NCI-H1930 (cell line): ENCODE data around the gene BCL2L11.
"Not testable (repeated sequence)": the region's sequence is repeated elsewhere in the genome, so short reads cannot be mapped to it uniquely, and the experiment has no call there.

ENCODE experiments used
- DNase-seq, 2 experiments: peaks; one replicate each; lab custom pipeline; 2025; lab: John Stamatoyannopoulos, UW

Gene BCL2L11, protein sequence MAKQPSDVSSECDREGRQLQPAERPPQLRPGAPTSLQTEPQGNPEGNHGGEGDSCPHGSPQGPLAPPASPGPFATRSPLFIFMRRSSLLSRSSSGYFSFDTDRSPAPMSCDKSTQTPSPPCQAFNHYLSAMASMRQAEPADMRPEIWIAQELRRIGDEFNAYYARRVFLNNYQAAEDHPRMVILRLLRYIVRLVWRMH

DNA sequence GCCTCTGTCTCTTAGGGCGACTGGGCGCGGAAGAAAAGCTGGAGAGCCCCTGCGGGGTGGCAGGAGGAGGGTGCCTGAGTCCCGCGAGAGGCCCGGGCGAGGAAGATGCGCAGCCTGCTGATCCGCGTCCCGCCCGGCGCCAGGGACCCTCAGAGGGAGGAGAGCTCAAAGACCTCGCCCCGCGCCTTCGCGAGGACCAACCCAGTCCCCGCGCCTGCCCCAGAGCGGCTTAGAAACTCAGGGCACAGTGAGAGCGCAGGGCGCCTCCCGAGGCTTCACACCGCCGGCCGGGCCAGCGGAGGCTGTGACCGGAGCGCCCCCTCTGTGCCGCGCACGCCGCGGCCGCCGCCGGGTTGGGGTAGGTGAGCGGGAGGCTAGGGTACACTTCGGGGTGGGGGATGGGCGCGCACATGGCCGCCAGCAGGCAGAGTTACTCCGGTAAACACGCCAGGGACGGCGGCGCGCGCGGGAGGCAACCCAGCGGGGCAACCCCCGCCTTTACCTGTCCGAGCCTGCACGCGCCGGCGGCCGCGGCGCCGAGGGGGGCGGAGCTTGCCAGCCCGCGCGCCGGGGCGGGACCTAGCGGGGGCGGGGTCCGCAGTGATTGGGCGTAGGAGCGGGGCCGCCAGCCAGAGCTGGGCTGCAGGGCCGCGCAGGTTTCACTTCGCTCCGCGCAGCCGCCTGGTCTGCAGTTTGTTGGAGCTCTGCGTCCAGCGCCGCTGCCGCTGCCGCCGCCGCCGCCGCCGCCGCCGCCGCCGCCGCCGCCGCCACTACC lies at the start of gene BCL2L11:
TSS of gene BCL2L11 (plus strand) at position 662 of the 775 bp plus-strand sequence. CDS start 2,832 bp downstream, outside the sequence.
- DNase-seq = peak; percentile 90 to 96

DNA sequence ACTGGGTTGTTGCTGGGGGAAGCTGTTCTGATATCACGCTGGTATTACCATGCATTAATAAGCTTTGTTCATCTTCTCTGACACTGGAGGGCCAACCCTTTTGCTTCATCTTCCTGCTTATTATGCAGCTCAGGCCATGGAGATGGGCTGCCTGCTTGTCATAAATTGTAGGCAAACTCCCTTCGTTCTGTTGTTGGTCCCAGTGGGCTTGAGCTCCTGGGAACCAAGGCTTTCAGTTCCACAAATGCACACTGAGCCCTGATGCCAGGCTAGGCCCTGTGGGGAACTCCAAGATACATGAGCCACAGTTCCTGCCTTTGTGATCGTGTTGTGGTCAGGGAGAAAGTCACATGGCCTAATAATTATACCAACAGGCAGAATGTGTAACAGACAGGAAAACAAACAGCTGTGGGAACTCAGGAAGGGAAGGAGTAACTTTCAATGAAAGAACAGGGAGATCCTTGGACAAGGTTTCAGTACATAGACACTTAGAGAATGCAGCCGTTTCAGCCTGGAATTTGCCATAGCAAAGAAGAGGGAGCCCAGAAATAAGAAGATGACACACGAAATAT lies 49.0 kb upstream of the BCL2L11 start:
- no peak for DNase-seq

DNA sequence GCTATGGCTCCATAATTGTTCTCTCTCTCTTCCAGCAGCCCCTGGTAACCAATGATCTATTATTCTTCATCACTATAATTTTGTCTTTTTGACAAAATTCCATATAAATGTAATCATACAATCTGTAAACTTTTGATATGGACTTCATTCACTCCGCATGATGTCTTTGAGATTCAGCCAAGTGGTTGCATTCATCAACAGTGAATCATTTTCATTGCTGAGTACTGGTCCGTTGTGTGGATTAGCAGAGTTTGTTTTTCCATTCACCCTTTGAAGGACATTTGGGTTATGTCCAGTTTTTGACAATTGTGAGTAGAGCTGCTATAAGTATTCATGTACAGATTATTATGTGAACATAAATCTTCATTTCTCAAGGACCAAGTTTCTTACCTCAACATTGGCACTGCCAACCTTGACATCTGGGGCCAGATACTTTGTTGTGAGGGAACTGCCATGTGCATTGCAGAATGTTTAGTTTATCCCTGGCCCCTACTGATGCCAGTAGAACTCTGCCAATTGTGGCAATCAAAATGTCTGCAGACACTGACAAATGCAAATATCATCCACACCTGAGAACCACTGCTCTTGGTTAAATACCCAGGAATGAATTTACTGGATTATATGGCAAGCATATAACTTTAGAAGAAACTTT lies 48.4 kb upstream of the BCL2L11 start:
- DNase-seq = no peak

DNA sequence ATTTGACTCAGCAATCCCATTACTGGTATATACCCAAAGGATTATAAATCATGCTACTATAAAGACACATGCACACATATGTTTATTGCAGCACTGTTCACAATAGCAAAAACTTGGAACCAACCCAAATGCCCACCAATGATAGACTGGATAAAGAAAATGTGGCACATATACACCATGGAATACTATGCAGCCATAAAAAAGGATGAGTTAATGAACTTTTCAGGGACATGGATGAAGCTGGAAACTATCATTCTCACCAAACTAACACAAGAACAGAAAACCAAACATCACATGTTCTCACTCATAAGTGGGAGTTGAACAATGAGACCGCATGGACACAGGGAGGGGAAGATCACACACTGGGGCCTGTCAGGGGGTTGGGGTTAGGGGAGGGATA lies 38.1 kb upstream of the BCL2L11 start:
- DNase-seq = not testable (repeated sequence)

DNA sequence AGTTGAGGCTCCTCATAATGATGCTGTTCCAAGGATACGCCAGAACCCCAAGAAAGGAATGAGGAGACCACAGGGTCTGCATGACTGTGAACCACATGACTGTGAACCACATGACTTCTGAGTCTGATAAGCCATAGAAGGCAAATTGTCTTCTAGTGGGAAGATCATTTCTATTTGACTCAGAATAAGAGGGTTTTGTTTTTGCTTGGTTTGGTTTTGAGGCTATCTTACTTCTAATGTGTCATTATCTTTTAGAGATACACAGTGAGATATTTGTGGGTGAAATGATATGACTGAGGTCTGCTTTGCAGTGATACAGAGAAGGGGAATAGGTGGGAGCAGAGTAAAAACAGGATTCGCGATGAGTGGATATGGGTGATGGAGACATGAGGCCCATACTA lies 28.9 kb upstream of the BCL2L11 start:
- DNase-seq = no peak

DNA sequence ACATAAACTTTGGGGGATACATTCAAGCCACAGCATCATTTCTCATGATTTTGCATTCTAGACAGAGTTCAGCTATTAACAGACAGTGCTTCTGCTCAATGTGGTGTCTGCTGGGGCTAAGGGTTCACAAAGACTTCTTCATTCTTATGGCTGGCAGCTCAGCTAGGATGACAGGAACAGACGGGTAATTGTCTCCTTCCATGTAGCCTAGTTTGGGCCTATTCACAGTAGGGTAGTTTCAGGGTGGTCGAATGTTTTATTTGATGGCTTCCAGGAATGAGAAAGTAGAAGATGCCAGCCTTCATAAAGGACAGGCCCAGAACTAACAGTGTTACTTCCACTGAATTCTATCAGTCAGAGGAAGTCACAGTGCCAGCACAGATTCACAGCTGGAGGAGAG lies 26.0 kb upstream of the BCL2L11 start:
- no peak for DNase-seq

DNA sequence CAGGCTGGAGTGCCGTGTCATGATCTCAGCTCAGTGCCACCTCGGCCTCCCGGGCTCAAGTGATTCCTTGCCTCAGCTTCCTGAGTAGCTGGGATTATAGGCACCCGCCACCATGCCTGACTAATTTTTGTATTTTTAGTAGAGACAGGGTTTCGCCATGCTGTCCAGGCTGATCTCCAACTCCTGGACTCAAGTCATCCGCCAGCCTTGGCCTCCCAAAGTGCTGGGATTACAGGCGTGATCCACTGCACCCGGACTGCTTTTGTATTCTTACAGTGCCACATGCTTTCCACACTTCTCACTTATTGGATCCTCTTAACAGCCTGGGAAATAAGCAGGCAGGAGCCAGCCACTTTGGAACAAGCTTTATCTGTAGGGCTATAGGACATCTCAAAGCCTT lies 25.3 kb upstream of the BCL2L11 start:
- DNase-seq = no peak

DNA sequence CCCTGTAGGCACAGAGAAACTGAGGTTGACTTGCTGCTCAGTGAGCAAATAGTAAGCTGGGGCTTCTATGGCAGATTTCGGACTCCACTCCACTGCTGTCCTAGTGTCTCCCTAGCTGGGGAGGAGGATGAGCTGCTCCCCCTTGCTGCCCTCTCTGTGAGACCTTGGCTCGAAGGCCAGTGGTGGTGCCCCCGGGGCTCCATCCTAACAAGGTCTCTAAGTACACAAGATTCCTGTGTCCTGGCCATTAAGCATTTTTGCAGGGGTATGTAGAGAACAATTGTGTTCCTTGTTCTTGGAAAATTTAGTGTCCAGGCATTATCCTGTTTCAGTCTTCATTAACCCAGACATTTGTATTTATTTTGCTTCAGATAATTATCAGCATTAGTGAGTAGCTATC lies 21.3 kb upstream of the BCL2L11 start:
- no peak for DNase-seq

DNA sequence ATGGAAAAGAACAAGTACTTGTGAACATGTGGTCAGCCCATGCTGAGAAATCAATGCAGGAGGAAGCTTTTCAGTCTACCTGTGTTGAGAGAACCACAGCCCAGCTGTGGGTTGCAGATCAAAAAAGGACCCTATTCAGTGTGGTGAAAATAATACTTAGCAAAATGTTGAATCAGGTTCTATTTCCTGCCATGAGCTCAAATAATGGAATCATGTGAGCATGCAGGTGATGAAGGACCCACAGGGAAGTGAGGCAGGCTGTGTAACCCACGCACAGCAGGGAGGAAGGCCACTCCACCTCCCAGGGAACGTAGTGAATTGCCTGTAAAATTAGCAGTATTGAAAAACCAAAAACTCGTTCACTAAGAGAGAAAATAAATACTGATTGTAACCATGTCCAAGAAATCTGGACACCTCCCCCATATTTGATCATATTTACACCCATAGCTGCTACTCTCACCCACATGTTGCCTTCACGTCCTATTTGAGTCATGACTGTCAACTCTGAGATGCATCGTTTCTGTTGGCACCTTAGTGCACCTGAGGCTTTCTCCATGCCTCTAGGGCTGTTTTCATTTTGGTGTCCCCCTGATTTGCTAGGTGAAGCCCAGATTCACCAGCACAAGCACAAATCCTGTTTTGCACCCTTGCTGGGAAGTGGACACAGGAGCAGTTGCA lies 20.5 kb upstream of the BCL2L11 start:
- no peak for DNase-seq

DNA sequence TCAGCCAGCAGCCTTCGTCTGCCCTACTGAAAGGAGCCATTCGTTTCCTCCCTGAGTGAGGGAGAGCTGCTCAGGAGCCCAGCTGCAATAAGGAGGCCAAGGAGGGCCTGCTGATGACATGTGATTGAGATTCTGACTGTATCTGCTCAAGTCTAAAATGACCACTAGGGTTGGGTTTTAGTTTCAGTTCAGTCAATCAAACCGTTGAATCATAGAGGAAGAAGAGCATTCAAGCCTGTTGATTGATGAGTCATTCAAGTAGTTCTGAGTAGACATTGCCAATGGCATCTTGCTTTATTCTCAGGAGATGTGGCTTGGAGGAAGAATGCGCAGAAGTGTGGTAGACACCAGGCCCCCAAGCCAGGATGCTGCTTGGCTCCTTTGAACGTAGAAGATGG lies 19.9 kb upstream of the BCL2L11 start:
- no peak for DNase-seq

DNA sequence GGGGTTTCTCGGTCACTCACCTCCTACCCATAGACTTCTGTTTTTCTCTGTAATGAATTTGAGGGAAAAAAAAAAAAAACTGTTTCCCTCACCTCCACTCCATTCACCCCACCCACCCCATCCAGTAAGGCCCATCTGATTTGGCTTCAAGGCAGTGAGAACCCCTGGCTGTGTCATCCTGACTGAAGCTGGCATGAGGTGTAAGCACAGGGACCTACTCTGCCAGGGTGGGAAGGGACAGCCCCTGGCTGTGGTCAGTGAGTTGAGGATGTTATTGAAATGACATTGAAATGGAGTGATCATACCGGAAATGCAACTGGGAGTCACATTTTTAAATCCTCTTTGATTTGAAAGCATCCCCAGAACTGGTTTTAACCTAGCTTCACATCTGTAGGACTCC lies 19.1 kb upstream of the BCL2L11 start:
- DNase-seq = no peak

DNA sequence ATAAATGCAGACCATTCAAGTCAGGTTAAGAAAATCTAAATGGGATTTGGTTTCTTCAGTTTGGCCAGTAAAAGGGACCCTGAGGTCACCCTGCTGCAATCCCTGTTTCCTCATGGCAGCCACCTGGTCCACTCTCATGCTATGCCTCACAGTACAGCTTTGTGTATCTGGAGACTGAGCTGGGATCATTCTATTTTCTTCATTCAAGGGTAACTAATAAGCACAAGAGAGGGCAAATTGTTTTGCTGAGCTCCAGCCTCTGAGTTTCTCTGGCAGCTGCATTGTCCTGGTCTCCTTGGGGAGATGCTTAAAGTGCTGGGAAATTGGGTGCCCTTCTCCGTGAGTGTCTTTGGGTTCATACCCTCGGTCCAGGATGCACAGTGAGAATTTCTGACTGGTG lies 18.5 kb upstream of the BCL2L11 start:
- no peak for DNase-seq

DNA sequence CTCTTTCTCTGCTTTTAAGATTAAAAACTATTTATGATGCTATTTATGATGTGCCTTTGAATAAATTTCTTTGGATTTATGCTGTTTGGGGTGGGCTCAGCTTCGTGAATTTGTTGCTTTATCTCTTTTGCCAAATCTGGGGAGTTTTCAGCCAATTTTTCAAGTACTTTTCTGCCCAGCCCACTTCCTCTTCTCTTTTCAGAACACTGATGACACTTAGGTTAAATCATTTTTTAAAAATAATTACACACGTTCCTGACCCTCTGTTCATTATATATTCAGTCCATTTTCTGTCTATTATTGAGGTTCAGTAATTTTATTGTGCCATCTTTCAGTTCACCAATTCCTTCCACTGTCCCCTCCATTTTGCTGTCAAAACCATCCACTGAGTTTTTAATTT lies 14.8 kb upstream of the BCL2L11 start:
- no peak for DNase-seq

DNA sequence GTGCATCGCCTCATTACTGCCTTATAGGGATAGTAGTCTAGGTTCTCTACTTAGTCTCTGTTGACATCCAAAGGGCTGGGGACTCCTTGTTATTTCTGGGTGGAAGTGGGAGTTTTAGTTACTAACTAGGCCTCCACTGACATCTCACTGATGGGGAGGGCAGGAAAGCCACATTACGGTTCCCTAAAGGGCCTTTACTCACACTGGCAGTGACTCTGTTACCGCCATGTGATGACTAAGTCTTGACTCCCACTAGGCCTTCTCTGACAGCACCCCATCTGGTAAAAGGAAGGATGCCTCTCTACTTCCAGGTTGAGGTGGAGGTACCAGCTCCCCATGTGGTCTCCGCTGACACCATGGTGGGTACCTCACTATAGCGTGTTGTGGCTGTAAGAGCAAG lies 14.0 kb upstream of the BCL2L11 start:
- no peak for DNase-seq

DNA sequence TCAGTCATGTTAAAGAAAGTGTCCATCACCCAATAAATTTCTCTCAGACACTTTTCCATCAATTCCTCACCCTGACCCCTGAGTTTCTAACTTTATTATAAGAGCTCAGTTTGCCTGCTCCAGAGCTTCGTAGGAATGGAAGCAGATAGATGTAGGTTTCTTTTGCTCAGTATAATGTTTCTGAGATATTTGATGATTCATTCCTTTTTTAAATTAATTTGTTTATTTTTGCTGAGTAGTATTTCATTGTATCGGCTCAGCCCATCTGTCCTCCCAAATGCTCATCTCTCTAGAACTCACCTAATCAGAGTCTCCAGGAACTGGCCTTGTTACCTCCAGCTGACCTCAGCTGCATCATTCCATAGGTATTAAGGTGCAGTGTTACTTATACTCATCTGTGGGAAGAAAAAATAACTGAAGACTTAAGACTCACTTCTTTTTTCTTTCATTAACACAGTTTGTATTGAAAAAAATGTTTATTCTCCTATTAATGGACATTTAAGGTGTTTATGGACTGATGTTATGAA lies 11.9 kb upstream of the BCL2L11 start:
- DNase-seq = no peak

DNA sequence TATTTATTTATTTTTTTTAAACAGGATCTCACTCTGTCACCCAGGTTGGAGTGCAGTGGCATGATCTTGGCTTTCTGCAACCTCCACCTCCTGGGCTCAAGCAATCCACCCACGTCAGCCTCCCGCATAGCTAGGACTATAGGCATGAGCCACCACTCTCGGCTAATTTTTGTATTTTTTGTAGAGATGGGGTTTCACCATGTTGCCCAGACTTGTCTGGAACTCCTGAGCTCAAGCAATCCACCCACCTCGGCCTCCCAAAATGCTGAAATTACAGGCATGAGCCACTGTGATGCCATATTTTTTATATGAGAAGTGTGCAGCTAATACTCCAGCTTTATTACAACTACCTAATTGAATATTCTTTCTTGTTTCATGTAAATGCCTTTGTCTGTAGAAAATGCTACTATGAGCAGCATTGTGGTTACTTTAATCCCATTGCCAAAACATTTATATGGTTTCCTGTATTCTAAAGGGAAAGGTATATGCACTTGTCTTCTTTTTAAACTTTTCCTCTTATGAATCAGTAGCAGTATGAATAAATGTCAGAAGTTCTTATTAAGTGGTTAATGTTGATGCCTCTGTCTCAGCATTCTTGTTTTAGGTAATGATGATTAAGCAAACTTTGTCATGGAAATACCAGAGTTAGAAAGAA lies 9.5 kb upstream of the BCL2L11 start:
- no peak for DNase-seq

DNA sequence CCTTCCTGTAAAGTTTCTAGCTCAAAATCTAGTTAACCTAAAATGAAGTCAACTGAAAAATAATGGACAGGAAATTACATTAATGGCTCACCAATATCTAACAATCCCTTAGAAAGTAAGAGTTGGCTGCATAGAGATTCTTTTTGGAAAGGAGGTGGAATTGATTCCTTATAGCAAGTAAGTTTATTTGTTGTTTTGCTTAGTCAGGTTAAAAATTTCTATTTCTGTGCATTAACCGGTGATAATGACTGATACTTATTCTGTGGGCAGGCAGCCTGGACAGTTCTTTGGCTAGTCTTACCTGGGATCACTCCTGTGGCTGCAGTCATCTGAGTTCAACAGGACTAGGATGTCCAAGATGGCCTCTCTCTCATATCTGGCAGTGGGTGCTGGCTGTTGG lies 6.9 kb upstream of the BCL2L11 start:
- DNase-seq = no peak

DNA sequence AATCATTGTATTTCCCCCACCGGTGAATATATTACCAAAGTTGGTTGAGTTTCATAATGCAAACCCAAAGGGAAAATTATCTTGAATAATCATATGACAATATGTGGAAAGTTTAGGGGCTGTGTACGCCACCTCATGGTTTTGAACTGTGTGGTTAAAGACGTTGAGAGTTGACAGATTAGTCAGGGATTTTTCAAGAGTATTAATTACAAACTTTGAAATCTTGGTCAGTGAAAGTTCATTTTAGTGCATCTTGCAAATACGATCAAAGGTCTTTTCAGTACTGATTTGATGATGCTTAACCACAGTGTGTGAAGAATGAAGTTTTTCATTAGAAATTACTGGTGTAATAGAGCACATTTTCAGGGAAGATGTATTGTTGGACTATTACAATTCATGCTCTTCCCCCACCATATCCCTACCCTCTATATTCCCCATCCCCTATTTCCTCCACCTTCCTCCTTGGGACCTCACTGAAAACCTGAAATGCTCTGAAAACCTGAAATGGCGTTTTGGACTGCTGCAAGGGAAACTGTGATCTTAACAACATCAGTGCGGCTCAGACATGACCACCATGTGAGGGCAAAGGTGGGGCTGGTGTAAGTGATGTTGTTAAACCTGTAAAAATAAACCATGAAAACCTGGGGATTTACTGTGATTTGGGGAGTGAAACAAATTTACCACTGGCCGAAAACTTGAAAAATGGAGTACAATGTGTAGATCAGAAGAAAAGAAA lies 4.5 kb upstream of the BCL2L11 start:
- DNase-seq = no peak

DNA sequence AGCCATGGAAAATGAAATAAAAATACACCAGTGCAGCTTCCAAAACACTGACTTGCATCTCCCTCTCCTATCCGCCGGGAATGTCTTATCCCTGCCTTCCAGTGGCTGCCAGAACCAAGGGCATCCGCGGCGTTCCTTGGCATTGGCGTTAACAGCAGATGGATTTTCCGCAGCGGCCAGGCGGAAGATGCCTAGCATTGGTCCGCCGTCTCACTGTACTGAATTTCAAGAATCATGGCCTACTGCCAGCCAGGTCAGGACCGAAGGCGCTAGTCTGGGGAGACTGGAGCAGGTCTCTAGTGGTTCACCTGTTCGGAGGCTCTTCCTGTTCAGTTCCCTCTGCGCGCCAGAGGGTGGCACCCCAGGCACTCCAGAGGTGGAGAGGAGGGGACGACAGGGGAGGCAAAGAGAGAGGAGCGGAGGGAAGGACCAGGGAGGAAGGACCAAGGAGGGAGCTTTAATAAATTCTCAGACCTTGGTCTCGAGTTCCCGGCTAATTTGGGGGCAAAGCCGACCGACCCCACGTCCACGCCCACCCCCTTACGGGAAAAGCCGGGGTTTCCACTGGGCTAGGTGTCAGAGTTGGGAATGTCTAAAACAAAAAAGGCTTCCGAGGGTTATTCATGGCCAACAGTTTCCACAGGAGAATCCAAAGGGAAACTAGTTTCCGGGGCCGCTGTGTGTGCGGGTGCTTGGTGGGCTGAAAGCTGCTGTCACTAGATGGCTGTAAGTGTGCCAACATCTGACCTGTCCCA lies 3.7 kb upstream of the BCL2L11 start:
- DNase-seq = peak in 1 of 2 experiments; percentile 5
